ENCODE measurements around the gene PSMA7.

The PSMA7 gene

GRCh38 chr20:62143081-62143956 is at the start of gene PSMA7, which contains the start of gene SS18L1:
TSS of gene PSMA7 (minus strand) at chr20:62143394. CDS start at chr20:62143303, 91 bp downstream.
TSS of gene SS18L1 (plus strand) at chr20:62143769. CDS start at chr20:62143821, 52 bp downstream.
- peak; percentile 85 for DNase-seq

- DNase-seq = no peak
These were observed 49.4 kb upstream of the PSMA7 start for GRCh38 chr20:62192635-62193034.

- no peak for DNase-seq
These were observed 48.8 kb upstream of the PSMA7 start for GRCh38 chr20:62191781-62192559.

- DNase-seq = no peak
These were observed 47.6 kb upstream of the PSMA7 start for GRCh38 chr20:62190639-62191411.

- peak; percentile 38 for DNase-seq
These were observed 44.0 kb upstream of the PSMA7 start for GRCh38 chr20:62186887-62187866.

GRCh38 chr20:62186096-62186426 is 42.9 kb upstream of the PSMA7 start:
- no peak for DNase-seq

- DNase-seq = no peak
These were observed 40.4 kb upstream of the PSMA7 start for GRCh38 chr20:62183426-62184142.

GRCh38 chr20:62182469-62183425 is 39.6 kb upstream of the PSMA7 start, which contains the start of gene MTG2:
TSS of gene MTG2 (plus strand) at chr20:62183028. CDS start at chr20:62193421, 10,393 bp downstream.
- peak; percentile 96 for DNase-seq

- DNase-seq = no peak
These were observed 38.6 kb upstream of the PSMA7 start for GRCh38 chr20:62181808-62182207.

- DNase-seq = no peak
These were observed 35.9 kb upstream of the PSMA7 start for GRCh38 chr20:62179162-62179504.

- DNase-seq = no peak
These were observed 35.3 kb upstream of the PSMA7 start for GRCh38 chr20:62178316-62179161.

- DNase-seq = no peak
These were observed 34.1 kb upstream of the PSMA7 start for GRCh38 chr20:62177307-62177706.

GRCh38 chr20:62176866-62177265 is 33.7 kb upstream of the PSMA7 start:
- no peak for DNase-seq

GRCh38 chr20:62175711-62176110 is 32.5 kb upstream of the PSMA7 start:
- DNase-seq = no peak

GRCh38 chr20:62174870-62175624 is 31.9 kb upstream of the PSMA7 start:
- no peak for DNase-seq

GRCh38 chr20:62174021-62174804 is 31.0 kb upstream of the PSMA7 start:
- DNase-seq = no peak

- no peak for DNase-seq
These were observed 29.5 kb upstream of the PSMA7 start for GRCh38 chr20:62172666-62173065.
